GM19328 (cell line): ENCODE results near the gene PHAF1.

Experiments
- ATAC-seq: cut with Tn5 transposase; IDR thresholded peaks from one replicate; pipeline ENCODE4 v1.9.1; 2021; ENCODE audit warnings: mild to moderate bottlenecking, moderate library complexity; ENCODE audit not compliant: unreplicated experiment

Gene PHAF1

DNA sequence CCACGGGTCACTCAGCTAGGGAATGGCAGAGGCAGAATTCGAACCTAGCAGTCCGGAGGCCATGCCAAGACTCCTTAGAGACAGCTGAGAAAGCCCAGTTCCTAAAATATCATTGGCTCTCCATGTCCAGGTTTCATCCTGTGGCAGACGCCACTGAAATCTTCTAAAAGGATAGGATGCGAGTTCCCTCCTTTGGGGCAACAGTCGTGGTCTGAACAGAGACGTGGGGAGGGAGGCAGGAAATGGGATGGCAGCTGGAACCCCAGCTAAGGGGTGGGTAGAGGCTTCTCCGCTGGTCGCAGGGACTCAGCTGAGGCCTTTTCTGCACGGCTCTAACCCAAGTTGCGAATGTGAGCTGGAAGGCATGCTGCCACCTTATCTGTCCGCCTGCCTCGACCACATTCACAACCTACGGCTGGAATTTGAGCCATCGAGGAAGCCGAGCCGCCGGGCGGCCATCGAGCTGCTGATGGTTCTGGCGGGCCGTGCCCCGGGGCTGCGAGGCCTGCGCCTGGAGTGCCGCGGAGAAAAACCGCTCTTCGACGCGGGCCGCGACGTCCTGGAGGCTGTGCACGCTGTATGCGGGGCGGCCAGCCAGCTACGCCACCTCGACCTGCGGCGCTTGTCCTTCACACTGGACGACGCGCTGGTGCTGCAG is 52.9 kb downstream of the PHAF1 start:
- ATAC-seq: no peak

DNA sequence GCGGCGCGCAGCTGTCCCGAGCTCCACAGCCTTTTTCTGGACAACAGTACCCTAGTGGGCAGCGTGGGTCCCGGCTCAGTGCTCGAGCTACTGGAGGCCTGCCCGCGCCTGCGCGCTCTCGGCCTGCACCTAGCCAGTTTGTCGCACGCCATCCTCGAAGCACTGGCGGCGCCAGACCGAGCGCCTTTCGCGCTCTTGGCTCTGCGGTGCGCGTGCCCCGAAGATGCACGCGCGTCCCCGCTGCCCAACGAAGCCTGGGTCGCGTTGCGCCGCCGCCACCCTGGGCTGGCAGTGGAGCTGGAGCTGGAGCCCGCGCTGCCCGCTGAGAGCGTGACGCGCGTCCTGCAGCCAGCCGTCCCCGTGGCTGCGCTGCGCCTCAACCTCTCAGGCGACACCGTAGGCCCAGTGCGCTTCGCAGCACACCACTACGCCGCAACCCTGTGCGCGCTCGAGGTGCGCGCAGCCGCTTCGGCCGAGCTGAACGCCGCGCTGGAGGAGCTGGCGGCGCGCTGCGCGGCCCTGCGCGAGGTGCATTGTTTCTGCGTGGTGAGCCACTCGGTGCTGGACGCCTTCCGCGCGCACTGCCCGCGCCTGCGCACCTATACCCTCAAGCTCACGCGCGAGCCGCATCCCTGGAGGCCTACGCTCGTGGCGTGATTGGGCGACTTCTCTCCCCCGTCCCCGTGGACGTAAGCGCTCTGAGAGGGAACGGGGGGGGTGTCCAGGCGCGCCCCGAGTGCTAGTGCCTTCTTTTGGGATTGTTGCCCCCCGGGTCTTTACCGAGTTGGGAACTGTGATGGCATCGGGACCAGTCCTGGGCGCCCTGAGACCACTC is 53.6 kb downstream of the PHAF1 start:
- ATAC-seq: no peak

DNA sequence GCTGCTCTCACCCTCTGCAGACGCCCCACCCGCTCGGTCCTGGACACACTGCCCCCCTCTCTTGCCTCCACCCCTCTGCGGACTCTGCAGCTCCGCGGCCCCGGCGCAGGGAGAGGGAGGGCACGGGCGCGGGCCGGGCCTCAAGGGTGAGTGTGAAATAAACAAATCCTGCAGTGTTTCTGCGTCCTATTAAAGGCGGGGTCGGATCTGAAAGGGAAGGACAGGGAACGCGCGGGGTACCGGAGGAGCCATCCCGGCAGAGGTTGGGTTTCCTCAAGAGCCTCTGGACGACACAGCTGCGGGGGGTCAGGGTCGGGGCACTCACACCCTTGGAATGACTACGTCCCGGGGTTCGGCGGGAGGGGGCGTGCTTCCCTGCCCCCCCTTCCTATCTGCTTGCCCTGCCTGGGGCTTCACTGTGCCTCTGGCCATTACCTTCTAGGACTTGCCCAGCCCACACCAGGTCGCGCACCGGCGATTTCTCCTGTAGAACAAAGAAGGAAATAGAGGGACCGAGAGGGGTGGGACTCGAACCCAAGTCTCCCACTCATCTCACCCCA is 54.3 kb downstream of the PHAF1 start:
- ATAC-seq: no peak

DNA sequence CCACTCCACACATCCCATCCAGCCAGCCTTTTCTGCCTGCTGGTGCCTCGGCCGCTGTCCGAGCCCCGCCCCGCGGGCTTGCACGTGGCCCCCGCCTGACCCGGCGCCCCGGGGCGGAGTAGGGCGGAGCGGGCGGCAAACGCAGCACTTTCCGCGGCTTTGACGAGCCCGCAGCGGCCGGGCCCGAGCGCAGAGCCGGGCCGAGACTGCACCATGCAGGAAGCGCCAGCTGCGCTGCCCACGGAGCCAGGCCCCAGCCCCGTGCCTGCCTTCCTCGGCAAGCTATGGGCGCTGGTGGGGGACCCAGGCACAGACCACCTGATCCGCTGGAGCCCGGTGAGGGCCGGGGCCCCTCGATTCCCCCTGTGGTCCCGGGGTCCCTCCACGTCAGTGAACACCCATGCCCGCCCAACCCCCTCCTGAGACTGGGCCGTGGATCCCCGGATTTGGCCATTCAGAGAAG is 54.9 kb downstream of the PHAF1 start, which contains the start of gene HSF4:
Gene HSF4 (plus strand): TSS at position 147 of the 463 bp plus-strand sequence. CDS start 67 bp downstream, at position 214.
- no peak for ATAC-seq

DNA sequence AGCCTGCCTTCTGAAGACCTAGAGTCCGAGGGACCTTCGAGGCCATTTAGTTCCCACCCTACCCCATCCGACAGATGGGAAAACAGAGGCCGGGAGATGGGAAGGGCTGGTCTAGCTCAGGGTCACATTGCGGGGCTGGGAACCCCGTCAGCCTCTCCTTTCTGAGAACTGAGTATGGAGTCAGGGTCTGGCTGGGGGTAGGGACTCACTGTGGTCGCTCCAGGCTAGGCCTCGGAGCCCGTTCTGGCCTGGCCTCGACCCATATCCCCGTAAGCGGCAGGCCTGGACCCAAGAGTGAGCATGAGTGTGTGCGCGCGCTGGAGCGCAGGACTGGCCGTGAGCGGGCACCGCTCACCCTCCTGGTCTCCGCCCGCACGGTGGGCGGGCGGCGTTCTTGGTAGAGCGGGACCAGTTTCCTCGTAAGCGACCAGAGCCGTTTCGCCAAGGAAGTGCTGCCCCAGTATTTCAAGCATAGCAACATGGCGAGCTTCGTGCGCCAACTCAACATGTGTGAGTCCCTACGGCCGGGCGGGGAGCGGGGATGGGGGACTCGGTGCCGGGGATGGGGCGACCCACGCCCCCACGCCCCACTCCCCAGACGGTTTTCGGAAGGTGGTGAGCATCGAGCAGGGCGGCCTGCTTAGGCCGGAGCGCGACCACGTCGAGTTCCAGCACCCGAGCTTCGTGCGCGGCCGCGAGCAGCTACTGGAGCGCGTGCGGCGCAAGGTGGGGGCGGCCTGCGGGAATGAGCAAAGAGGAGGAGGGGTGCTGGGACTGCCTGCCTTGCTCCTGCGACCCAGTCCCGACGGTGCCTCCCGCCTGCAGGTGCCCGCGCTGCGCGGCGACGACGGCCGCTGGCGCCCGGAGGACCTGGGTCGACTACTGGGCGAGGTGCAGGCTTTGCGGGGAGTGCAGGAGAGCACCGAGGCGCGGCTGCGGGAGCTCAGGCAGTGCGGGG is 55.7 kb downstream of the PHAF1 start:
- no peak for ATAC-seq

DNA sequence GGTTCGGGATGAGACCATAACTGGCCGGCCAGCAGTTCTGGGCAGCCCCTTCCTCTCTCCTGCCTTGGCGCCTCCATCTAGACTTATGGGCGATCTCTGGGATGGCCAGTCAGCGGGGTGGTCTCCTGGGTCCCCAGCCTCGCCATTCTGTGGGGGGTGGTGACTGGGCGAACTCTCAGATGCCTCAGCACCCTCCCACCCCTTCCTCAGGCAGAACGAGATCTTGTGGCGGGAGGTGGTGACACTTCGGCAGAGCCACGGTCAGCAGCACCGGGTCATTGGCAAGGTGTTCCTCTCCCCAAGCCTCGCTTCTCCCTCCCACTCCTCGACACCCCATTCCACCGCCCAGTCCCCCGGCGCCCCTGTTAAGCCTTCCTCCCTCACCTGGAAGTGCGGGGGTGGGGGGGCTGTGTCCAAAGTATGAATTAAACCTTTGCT is 56.4 kb downstream of the PHAF1 start:
- ATAC-seq: no peak

DNA sequence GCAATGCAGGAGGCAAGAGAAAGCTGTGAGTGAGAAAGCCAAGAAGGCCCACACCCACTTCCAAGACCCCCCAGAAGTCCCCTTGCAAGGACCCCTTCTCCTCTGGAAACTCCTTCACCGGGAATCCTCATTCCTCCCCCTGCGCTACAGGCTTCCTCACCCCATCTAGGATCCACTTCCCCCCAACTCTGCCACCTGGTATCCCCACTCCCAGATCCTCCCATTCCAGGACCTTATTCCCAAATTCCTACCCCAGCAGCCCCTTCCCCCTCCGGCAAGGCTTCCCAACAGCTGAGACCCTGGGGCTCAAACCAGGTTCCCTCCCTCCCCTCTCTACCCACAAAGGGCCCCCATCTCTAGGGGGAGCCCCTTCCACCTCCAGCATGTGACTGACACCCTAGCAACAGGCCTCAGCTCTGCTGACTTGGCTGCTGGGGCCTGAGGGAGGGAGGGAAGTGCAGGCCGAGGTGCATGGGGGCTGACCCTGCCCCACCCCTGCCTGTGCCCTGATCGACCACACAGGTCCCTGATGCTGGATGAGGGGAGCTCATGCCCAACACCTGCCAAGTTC is 56.9 kb downstream of the PHAF1 start:
- no peak for ATAC-seq

DNA sequence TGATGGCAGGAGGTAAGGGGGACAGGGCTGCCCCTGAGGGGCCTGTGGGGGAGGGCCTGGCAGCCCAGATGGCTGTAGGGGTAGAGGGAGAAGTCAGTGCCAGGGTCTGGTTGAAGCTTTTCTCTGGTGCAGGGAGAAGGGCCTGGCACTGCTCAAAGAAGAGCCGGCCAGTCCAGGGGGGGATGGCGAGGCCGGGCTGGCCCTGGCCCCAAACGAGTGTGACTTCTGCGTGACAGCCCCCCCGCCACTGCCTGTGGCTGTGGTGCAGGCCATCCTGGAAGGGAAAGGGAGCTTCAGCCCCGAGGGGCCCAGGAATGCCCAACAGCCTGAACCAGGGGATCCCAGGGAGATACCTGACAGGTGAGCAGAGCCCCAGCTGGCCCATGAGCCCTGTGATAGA is 57.8 kb downstream of the PHAF1 start:
- ATAC-seq: no peak

DNA sequence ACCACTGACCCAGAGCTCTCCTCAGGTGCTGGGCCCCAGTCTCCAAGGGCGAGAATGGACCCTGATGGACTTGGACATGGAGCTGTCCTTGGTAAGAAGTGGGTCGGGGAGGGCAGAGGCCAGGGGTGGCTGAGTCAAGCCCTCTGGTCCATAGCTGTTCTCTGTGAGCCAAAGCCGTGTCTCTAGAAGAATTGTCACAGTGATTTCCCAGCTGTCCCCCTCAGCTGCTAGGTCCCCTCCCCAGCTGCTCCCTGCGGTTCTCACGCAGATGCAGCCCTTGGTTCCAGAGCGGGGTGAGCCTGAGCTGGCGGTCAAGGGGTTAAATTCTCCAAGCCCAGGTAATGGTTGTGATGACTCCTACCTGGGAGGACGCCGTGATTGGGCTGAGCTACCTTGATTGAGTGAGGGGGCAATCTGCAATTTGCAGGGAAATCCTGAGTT is 59.3 kb downstream of the PHAF1 start:
- ATAC-seq: no peak

DNA sequence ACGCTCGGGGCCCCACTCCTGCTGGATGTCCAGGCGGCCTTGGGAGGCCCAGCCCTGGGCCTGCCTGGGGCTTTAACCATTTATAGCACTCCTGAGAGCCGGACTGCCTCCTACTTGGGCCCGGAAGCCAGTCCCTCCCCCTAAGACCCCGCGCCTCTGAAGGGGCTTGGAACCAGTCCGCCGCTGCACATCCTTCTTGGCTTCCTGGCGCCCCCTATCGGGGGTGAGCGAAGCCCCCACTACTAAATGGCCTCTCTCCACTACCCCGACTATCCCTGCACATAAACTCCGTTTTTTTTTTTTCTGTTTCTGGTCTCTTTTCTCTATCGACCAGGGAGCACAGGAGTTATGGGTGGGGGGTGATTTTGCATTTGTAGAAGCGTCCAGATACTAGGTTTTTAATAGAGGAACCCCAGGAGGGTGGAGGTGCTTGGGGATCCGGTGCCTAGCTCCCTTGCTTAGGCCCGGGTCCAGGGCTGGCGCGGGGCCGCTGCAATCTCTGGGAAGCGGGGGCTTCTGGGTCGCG is 60.0 kb downstream of the PHAF1 start:
- no peak for ATAC-seq

DNA sequence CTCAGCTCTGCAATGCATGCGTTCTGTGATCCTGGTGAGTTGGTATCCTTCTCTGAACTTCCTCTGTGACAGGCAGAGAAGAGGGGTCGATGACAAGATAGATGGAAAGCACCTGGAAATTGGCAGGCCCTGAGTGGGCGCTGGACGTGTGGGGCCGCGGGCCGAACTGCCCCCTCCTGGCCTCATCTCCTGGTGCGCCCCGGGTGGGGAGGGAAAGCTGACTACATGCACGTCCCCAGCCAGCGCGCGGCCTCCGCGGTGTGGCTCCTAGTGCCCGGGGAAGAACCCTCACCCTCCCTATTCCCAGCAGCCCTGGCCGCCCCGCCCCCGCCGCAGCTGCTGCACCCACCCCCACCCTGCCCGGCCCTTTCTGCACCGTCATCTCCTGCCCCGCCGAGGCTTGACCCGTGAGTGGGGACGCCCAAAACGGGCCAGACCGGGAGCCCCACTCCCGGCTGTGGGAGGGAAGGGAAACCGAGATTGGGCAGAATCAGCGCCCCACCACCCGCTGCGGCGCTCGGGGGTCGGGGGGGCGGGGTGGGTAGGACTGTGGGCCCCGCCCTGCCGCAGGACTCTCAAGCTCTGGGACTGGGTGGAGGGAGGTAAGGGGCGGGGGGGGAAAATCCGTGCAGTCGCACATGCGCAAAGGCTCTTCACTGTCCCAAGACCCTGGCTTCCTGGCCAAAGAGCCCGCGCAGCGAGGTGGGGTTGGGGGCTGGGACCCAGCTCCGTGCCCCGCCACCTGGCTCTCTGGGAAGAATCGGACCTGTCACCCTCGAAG is 60.6 kb downstream of the PHAF1 start, which contains the start of gene NOL3:
Gene NOL3 (plus strand): TSS at position 371 of the 781 bp plus-strand sequence.
- no peak for ATAC-seq

DNA sequence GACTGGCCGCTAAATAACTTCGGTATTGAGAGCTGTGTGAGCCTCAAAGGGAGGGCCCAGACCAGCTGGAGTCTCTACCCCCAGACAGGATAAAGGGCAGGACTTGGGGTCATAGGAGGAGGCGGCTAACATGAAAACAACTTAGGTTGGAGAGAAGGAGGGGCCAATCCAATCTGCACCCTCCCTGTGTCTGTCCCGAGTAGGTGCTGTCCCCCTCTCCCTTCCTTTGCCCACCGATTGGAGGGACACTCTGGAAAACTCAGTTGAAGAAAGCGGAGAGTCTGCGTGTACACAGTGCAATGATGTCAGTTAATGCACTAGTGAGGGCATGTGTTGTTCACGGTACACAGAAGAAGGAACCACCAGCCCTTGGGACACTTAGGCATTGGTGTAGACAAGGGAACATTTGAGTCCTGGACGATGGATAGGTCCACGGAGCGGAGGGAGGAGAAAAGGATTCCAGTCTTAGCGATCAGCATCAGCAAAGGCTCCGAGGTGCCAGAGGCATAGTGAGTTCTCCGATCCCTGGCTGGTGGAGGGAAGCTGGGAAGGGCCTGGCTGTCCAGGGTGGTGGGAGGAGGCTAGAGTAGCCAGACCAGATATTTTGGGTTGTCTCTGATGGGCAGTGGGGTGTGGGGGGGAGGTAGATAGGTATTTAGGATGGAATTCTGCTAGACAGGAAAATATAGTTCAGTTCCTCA is 61.4 kb downstream of the PHAF1 start:
- ATAC-seq: no peak

DNA sequence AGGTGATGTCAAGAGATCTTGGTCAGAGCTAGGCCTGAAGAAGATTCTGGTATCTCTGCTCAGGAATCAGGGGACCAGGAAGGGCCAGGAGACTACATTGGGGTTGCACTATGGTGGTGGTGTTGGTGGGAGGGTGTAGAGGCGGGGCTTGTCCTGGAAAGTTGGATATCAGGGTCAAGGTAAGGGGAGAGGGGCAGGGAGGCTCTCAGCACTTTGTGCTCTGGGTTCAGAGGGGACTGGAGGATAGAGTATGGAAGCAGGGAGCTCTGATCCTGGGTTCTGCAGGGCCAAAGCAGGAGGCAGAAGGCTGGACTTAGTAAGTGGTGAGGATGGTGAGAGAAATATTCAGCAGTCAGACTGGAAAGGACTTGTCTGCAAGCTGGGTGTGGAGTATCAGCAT is 63.6 kb downstream of the PHAF1 start:
- ATAC-seq: no peak

DNA sequence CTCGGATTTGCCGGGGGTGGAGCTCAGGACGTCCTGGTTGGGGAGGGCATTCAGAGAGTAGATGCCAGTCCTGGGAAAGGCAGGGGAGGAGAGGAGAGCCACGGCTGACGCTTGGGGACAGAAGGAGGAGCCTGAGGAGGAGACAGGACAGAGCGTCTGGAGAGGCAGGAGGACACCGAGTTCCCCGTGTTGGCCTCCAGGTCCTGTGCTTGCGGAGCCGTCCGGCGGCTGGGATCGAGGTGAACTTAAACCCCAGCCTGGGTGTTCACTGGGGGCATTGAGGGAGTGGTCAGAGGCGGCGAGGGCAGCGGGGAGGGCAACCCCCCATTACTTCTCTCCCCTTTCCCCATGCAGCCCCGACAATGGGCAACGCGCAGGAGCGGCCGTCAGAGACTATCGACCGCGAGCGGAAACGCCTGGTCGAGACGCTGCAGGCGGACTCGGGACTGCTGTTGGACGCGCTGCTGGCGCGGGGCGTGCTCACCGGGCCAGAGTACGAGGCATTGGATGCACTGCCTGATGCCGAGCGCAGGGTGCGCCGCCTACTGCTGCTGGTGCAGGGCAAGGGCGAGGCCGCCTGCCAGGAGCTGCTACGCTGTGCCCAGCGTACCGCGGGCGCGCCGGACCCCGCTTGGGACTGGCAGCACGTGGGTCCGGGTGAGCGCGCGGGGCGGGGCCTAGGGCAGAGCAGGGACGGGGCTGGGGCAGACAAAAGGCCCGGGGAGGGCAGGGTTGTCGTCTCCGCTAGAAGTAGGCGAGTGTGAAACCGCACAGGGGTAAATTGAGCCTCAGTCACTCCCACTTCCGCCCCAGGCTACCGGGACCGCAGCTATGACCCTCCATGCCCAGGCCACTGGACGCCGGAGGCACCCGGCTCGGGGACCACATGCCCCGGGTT is 64.3 kb downstream of the PHAF1 start:
- no peak for ATAC-seq

DNA sequence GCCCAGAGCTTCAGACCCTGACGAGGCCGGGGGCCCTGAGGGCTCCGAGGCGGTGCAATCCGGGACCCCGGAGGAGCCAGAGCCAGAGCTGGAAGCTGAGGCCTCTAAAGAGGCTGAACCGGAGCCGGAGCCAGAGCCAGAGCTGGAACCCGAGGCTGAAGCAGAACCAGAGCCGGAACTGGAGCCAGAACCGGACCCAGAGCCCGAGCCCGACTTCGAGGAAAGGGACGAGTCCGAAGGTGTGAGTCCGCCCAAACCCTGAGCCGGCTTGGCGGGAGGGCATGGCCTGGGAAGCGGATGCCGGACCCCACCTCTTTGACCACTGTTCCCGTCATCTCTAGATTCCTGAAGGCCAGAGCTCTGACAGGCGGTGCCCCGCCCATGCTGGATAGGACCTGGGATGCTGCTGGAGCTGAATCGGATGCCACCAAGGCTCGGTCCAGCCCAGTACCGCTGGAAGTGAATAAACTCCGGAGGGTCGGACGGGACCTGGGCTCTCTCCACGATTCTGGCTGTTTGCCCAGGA is 65.0 kb downstream of the PHAF1 start:
- ATAC-seq: no peak

DNA sequence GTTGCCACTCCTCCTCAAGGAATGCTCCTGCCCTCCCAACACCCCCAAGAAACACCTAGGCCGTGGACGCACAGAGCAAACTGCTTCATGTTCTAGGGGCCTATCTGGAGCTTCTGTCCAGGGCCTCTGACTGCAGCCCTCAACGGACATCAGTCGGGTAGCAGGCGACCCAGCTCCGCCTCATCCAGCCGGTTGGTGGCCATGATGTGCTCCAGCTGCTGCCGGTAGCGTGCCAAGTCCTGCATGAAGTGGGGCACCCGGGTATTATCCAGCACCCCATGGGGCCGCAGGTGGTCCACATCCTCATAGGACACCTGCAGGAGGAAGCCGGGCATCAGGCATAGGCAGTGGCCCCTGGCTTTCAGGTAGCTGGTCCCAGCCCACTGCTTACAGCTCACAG is 66.9 kb downstream of the PHAF1 start:
- ATAC-seq: no peak
